GM08714 (cell line): ENCODE data around the gene SAP30BP.

Experiments used
- H3K4me3 ChIP-seq: fragments of 200-500 bp; sonication (Bioruptor generic); 2 replicates; pipeline ENCODE4 v1.5.1; 2014; ENCODE audit warnings: mild to moderate bottlenecking, low read length, inconsistent platforms
- ZNF274 ChIP-seq: IDR thresholded peaks from 2 replicates; pipeline ENCODE4 v1.6.1; 2012; ENCODE audit warnings: mild to moderate bottlenecking, low read depth, low read length

The SAP30BP gene

GRCh38 chr17:75638893-75639292 is 28.2 kb upstream of the SAP30BP start:
- TF ChIP-seq ZNF274, result no peak
- no peak overlapping the region for H3K4me3 ChIP-seq

GRCh38 chr17:75639327-75639726 is 27.8 kb upstream of the SAP30BP start:
- H3K4me3 ChIP-seq, result no peak overlapping the region
- TF ChIP-seq ZNF274, result no peak

GRCh38 chr17:75639771-75640555 is 27.2 kb upstream of the SAP30BP start:
- no peak for TF ChIP-seq ZNF274
- H3K4me3 ChIP-seq, result no peak overlapping the region

- H3K4me3 ChIP-seq, result no peak overlapping the region
- TF ChIP-seq ZNF274, result no peak
These were observed 26.5 kb upstream of the SAP30BP start for GRCh38 chr17:75640556-75641119.

DNA sequence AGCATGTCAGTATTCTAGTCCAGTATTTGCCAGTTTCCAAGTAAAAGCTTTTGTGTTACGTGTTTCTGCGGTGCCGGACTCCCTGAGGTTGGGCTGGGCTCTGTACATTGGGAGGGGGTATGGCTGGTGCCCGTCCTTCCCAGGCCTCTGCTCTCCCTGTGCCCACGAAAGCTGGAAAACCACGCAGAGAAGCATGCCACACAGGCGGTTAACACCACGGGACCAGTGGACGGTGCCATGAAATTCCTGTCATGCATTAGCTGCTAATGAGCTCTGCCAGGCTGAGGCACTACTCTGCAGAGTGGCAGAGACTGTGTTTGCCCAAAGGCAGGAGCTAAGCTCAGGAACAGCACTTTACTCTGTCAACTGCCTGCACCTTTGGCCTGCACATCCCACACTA is 25.8 kb upstream of the SAP30BP start:
- no peak for TF ChIP-seq ZNF274
- no peak overlapping the region for H3K4me3 ChIP-seq

DNA sequence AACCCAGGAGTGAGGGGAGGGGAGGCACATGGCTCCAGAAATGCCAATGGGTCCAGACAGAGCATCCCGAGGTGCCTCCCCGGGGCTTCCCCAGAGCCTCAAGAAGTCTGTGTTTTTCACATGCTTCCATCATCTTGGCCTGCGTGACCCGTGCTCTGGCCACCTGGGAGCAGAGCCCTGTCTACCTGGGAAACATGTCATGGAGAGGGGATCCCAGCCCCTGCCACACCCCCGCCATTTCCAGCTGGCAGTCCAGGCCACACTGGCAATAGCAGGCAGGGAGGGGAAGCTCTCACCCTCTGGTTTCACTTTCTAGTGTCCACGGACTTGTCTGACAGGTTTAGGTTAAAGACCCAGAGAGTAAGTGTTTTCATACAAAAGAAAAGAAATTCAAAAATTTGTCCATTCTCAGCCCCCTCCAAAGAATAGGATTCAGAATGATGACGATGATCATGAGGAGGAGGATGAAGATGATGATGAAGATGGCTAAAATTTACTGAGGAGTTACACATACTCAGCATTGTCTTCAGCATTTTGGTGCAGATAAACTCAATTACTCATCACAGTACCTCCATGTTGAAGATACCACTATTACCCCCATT is 24.9 kb upstream of the SAP30BP start:
- no peak overlapping the region for H3K4me3 ChIP-seq
- TF ChIP-seq ZNF274, result no peak

GRCh38 chr17:75642784-75643642 is 24.1 kb upstream of the SAP30BP start:
- H3K4me3 ChIP-seq, result no peak overlapping the region
- no peak for TF ChIP-seq ZNF274

DNA sequence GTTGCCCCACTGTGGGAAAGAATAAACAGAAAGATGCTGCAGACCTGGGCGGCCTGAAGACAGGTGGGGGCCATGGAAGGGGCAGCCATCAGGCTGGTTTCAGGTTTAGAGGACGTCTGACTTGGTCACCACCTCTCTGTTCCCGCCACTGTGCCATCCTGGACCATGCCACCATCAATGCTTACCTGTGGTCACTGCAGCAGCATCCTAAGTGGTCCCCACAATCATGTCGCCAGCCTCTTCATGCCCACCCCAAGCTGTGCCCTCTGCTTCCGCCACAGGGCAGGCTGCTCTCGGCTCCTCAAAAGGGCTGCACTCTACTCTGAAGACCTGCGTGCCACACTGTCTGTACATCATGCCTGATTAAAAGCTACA is 23.5 kb upstream of the SAP30BP start:
- H3K4me3 ChIP-seq, result no peak overlapping the region
- TF ChIP-seq ZNF274, result no peak

DNA sequence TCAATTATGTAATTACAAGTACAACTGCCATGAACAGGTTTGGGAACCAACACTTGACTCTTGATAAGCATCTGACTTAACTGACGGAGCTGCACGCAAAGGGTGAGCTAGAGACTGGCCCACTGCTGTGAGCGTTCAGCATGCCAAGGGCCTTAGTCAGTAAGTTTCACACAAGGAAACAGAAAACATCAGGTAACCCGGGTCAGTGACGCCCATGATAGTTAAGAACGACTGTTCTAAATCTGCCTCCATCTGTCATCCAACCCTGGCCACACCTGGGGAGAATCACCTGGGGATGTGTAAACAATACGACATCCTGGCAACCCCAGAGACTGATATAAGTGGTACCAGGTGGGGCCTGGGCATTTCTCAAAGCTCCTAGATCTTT is 21.6 kb upstream of the SAP30BP start:
- no peak for TF ChIP-seq ZNF274

GRCh38 chr17:75645889-75646637 is 21.1 kb upstream of the SAP30BP start:
- peak overlapping the region; percentile 16; the same call in 1 of the 2 replicates for H3K4me3 ChIP-seq
- no peak for TF ChIP-seq ZNF274

More for the DNA sequence above, 21.6 kb upstream of the SAP30BP start:
- peak overlapping the region; percentile 2; the same call in 1 of the 2 replicates for H3K4me3 ChIP-seq

GRCh38 chr17:75646638-75646992 is 20.5 kb upstream of the SAP30BP start:
- no peak for TF ChIP-seq ZNF274
- peak overlapping the region; percentile 16; the same call in 1 of the 2 replicates for H3K4me3 ChIP-seq

GRCh38 chr17:75647061-75647460 is 20.1 kb upstream of the SAP30BP start:
- H3K4me3 ChIP-seq, result no peak overlapping the region
- no peak for TF ChIP-seq ZNF274

- H3K4me3 ChIP-seq, result no peak overlapping the region
- TF ChIP-seq ZNF274, result no peak
These were observed 19.2 kb upstream of the SAP30BP start for GRCh38 chr17:75647921-75648320.

GRCh38 chr17:75649687-75650086 is 17.5 kb upstream of the SAP30BP start:
- H3K4me3 ChIP-seq, result no peak overlapping the region

More at GRCh38 chr17:75649687-75650086, 17.5 kb upstream of the SAP30BP start:
- TF ChIP-seq ZNF274, result no peak
